Measurements from ENCODE around the gene OR2B6. TPM values are rescaled to one million over a fixed set of nuclear protein-coding genes. Genes with fewer than 3 reads are reported as not detected.

Gene OR2B6
- total and polyA plus RNA-seq, 2 donors, result 0.19 to 0.87 TPM

DNA sequence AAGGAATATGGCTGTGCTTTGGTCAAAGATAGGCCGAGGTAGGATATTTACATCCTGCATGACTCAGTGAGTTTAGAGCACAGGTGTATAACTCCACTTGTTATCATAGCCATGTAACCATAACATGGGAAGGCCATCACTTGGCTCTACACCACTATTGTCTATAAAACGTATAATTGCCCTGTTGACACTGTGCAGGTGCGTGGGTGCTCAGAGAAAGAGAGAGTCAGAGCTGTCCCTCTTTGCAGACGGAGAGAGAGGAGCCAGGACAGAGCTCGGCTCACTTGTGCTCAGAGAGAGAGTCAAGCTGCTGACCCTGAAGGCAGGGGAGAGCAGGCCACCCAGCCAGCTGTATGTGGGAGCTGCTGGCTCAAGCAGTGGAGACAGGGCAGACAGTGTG, 46.0 kb downstream of the OR2B6 start:
- no peak for DNase-seq (ENCODE audit: low read depth in 6 of 9, low spot score in 9 of 9)
- Histone ChIP-seq H3K4me3 (ENCODE audit: low read length in 2 of 2) (no peak overlapping the region), H3K4me1 (ENCODE audit: control insufficient read depth in 2 of 2, insufficient read depth in 2 of 2, low read length in 2 of 2) (no peaks in the 10 kb centered on the region), H3K27ac (ENCODE audit: low read depth in 1 of 2, low read length in 1 of 2) (no peak overlapping the region), H3K36me3 (ENCODE audit: control insufficient read depth in 2 of 2, insufficient read depth in 2 of 2, low read length in 1 of 2) (no peaks in the 10 kb centered on the region), H3K9me3 (ENCODE audit: control insufficient read depth in 2 of 2, insufficient read depth in 1 of 2, low read length in 1 of 2) (no peaks in the 10 kb centered on the region), H3K27me3 (ENCODE audit: control insufficient read depth in 2 of 2, insufficient read depth in 1 of 2, low read length in 1 of 2) (no peaks in the 10 kb centered on the region)
- 94% methylated on average over 5 of the region's 5 CpGs for WGBS

DNA sequence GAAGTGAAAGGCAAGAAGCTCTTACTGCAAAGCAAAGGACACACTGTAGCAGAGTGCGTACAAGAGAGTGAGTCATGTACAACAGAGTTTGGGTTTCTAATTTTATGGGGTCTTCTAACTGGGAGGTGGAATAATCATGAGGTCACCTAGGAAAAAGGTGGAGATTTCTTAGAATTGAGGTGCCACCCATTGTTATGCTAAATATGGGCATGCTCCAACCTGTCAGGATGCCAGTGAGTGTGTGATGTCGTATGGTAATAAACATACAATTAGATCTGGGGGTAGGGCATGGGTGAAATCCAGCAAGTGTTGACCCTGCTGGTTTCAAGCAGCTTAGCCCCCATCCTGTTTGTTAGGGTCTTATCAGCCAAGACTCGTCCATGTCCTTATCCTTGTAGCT, 46.6 kb downstream of the OR2B6 start:
- H3K27me3 ChIP-seq (ENCODE audit: control insufficient read depth in 2 of 2, insufficient read depth in 1 of 2, low read length in 1 of 2), result no peaks in the 10 kb centered on the region
- 87% methylated on average over 3 of the region's 3 CpGs for WGBS
- no peaks in the 10 kb centered on the region for H3K36me3 ChIP-seq (ENCODE audit: control insufficient read depth in 2 of 2, insufficient read depth in 2 of 2, low read length in 1 of 2)
- no peaks in the 10 kb centered on the region for H3K9me3 ChIP-seq (ENCODE audit: control insufficient read depth in 2 of 2, insufficient read depth in 1 of 2, low read length in 1 of 2)
- no peak for DNase-seq (ENCODE audit: low read depth in 6 of 9, low spot score in 9 of 9)
- H3K4me1 ChIP-seq (ENCODE audit: control insufficient read depth in 2 of 2, insufficient read depth in 2 of 2, low read length in 2 of 2), result no peaks in the 10 kb centered on the region
- H3K4me3 ChIP-seq (ENCODE audit: low read length in 2 of 2), result no peak overlapping the region
- H3K27ac ChIP-seq (ENCODE audit: low read depth in 1 of 2, low read length in 1 of 2), result no peak overlapping the region

DNA sequence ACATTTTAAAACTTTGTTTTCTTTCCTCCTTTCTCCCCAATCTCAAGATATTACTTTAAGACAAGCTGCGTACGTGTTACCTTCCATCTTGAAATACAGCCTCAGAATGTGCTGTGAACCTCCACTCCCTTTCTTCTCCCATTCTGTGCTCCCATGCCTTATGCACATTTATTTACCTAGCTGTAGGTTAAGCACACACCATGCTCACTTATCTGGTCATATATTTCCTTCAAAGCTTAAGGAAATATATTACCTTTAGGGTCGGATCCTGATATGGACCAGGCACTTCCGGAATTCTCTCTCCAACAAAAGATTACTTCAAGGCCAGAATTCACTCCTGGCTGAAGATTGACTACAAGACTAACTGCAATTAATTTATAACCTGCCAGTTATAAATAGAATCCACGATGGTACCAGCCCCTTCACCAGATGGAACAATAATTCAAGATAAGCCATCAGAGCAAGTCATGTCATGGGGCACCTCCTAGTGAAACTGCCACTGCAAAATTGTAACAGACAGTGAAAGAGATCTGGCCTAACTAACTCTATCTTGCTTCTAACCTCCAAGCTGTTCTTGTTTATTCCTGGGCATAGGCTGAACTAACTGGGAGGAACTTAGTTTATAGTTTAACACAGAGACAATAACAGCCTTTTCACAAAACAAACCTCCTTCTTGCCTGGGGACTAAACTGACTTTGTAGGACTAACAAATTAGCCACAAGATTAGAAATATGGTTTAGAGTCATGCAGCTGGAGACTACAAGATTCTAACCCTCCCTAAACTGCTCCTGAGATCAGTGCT, 47.5 kb downstream of the OR2B6 start:
- WGBS, result 77% methylated on average over 5 of the region's 5 CpGs

DNA sequence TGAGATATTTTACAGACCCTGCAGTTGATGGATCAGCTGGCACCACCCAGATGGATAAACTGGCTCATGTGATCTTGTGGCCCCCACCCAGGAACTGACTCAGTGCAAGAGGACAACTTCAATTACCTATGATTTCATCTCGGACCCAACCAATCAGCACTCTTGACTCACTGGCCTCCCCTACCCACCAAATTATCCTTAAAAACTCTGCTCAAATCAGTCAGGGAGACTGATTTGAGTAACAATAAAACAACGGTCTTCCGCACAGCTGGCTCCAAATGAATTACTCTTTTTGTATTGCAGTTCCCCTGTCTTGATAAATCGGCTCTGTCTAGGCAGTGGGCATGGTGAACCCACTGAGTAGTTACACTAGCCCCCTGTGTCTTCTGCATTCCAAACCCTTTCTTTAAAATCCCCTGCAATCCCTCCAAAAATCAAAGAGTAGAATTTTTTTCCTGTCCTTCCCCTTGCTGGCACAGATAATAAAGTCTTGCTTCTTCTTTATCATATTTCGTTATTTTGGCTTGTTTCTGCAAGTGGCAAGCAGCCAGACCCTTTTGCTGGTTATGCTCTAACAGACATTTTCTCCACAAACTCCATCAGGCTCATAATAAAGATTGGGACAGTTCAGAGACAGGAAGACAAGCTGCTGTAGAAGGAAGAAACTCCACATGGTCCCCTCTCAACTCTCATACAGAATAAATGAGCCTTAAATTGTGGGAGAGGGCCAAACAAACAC, 48.3 kb downstream of the OR2B6 start:
- no peak for DNase-seq (ENCODE audit: low read depth in 6 of 9, low spot score in 9 of 9)
- no peak overlapping the region for H3K4me3 ChIP-seq (ENCODE audit: low read length in 2 of 2)
- no peak overlapping the region for H3K27ac ChIP-seq (ENCODE audit: low read depth in 1 of 2, low read length in 1 of 2)
- WGBS, result 82% methylated on average over 5 of the region's 5 CpGs
- H3K9me3 ChIP-seq (ENCODE audit: control insufficient read depth in 2 of 2, insufficient read depth in 1 of 2, low read length in 1 of 2), result no peaks in the 10 kb centered on the region
- no peaks in the 10 kb centered on the region for H3K27me3 ChIP-seq (ENCODE audit: control insufficient read depth in 2 of 2, insufficient read depth in 1 of 2, low read length in 1 of 2)
- no peaks in the 10 kb centered on the region for H3K4me1 ChIP-seq (ENCODE audit: control insufficient read depth in 2 of 2, insufficient read depth in 2 of 2, low read length in 2 of 2)
- no peaks in the 10 kb centered on the region for H3K36me3 ChIP-seq (ENCODE audit: control insufficient read depth in 2 of 2, insufficient read depth in 2 of 2, low read length in 1 of 2)

More for the DNA sequence above, 47.5 kb downstream of the OR2B6 start:
- no peaks in the 10 kb centered on the region for H3K36me3 ChIP-seq (ENCODE audit: control insufficient read depth in 2 of 2, insufficient read depth in 2 of 2, low read length in 1 of 2)
- no peak overlapping the region for H3K27ac ChIP-seq (ENCODE audit: low read depth in 1 of 2, low read length in 1 of 2)
- H3K9me3 ChIP-seq (ENCODE audit: control insufficient read depth in 2 of 2, insufficient read depth in 1 of 2, low read length in 1 of 2), result no peaks in the 10 kb centered on the region
- DNase-seq (ENCODE audit: low read depth in 6 of 9, low spot score in 9 of 9), result no peak
- H3K4me1 ChIP-seq (ENCODE audit: control insufficient read depth in 2 of 2, insufficient read depth in 2 of 2, low read length in 2 of 2), result no peaks in the 10 kb centered on the region
- H3K27me3 ChIP-seq (ENCODE audit: control insufficient read depth in 2 of 2, insufficient read depth in 1 of 2, low read length in 1 of 2), result no peaks in the 10 kb centered on the region
- no peak overlapping the region for H3K4me3 ChIP-seq (ENCODE audit: low read length in 2 of 2)

DNA sequence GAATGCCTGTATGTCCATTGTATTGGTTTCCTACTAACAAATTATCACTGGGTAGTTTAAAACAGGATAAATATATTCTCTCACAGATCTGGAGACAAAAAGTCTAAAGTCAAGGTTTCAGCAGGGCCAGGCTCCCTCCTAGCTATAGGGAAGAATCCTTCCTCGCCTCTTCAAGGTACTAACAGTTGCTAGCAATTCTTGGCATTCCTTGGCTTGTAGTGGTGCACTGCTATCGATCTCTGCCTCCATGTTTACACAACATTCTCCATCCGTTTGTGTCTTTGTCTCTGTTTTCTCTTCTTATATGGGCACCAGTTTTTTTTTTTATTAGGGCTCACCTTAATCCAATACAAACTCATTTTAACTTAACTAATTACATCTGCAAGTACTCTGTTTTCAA, 48.9 kb downstream of the OR2B6 start:
- 66% methylated on average over 3 of the region's 3 CpGs for WGBS
- no peaks in the 10 kb centered on the region for H3K36me3 ChIP-seq (ENCODE audit: control insufficient read depth in 2 of 2, insufficient read depth in 2 of 2, low read length in 1 of 2)
- no peaks in the 10 kb centered on the region for H3K27me3 ChIP-seq (ENCODE audit: control insufficient read depth in 2 of 2, insufficient read depth in 1 of 2, low read length in 1 of 2)
- DNase-seq (ENCODE audit: low read depth in 6 of 9, low spot score in 9 of 9), result no peak
- no peak overlapping the region for H3K27ac ChIP-seq (ENCODE audit: low read depth in 1 of 2, low read length in 1 of 2)
- no peak overlapping the region for H3K4me3 ChIP-seq (ENCODE audit: low read length in 2 of 2)
- no peaks in the 10 kb centered on the region for H3K9me3 ChIP-seq (ENCODE audit: control insufficient read depth in 2 of 2, insufficient read depth in 1 of 2, low read length in 1 of 2)
- no peaks in the 10 kb centered on the region for H3K4me1 ChIP-seq (ENCODE audit: control insufficient read depth in 2 of 2, insufficient read depth in 2 of 2, low read length in 2 of 2)

Other genes starting within 250 kb of the OR2B6 start
- not detected for gene OR2B2, start 44.8 kb upstream of the OR2B6 start, total RNA-seq
- not detected for gene OR2B2, start 44.8 kb upstream of the OR2B6 start, polyA plus RNA-seq
- gene ZNF165, start 123.3 kb downstream of the OR2B6 start, total RNA-seq, result 0.99 TPM
- 1.6 TPM for gene ZNF165, start 123.3 kb downstream of the OR2B6 start, polyA plus RNA-seq
- gene ZSCAN16, start 167.4 kb downstream of the OR2B6 start, total RNA-seq, result 8.5 TPM
- gene ZSCAN16, start 167.4 kb downstream of the OR2B6 start, polyA plus RNA-seq, result 15.4 TPM
- gene ZKSCAN8, start 184.6 kb downstream of the OR2B6 start, total RNA-seq, result 10.4 TPM
- gene ZKSCAN8, start 184.6 kb downstream of the OR2B6 start, polyA plus RNA-seq, result 5.3 TPM